GM23248 (cell line): ENCODE data around the gene TRAF2. TPM values are rescaled to one million over a fixed set of nuclear protein-coding genes. Genes with fewer than 3 reads are reported as not detected.

Source experiments
- DNase-seq: peaks from one replicate; pipeline ENCODE4 v3.0.0-alpha.2; 2015
- H2AFZ ChIP-seq: fragments of 200-600 bp; sonication (generic); 2 replicates; pipeline ENCODE4 v1.6.1; 2016; ENCODE audit warnings: antibody characterized with exemption
- H3F3A ChIP-seq: fragments of 200-600 bp; sonication (generic); 2 replicates; pipeline ENCODE4 v1.6.1; 2016; ENCODE audit warnings: mild to moderate bottlenecking, antibody characterized with exemption, mixed run types; ENCODE audit not compliant: insufficient read depth
- H3K27ac ChIP-seq: fragments of 200-600 bp; sonication (generic); 2 replicates; pipeline ENCODE4 v1.5.1; 2016; ENCODE audit warnings: mild to moderate bottlenecking
- H3K27me3 ChIP-seq: fragments of 200-600 bp; sonication (generic); replicated peaks from 2 replicates; pipeline ENCODE4 v1.6.1; 2016; ENCODE audit warnings: mild to moderate bottlenecking; ENCODE audit not compliant: insufficient read depth
- H3K36me3 ChIP-seq: fragments of 200-600 bp; sonication (generic); 2 replicates; pipeline ENCODE4 v1.6.1; 2016; ENCODE audit warnings: low read depth, mild to moderate bottlenecking
- H3K4me1 ChIP-seq: fragments of 200-600 bp; sonication (generic); 2 replicates; pipeline ENCODE4 v1.6.1; 2016; ENCODE audit warnings: mild to moderate bottlenecking; ENCODE audit not compliant: insufficient read depth
- H3K4me2 ChIP-seq: fragments of 200-600 bp; sonication (generic); one replicate; pipeline ENCODE4 v1.6.1; 2016; ENCODE audit warnings: mild to moderate bottlenecking; ENCODE audit not compliant: unreplicated experiment
- H3K4me3 ChIP-seq: fragments of 200-600 bp; sonication (generic); 2 replicates; pipeline ENCODE4 v1.5.1; 2016; ENCODE audit warnings: mild to moderate bottlenecking
- H3K79me2 ChIP-seq: fragments of 200-600 bp; sonication (generic); 2 replicates; pipeline ENCODE4 v1.6.1; 2016; ENCODE audit warnings: mild to moderate bottlenecking; ENCODE audit not compliant: insufficient read depth
- H3K9ac ChIP-seq: fragments of 200-600 bp; sonication (generic); 2 replicates; pipeline ENCODE4 v1.6.1; 2016; ENCODE audit warnings: mild to moderate bottlenecking
- H3K9me2 ChIP-seq: fragments of 200-600 bp; sonication (generic); 2 replicates; pipeline ENCODE4 v1.6.1; 2016; ENCODE audit warnings: mixed run types, mild to moderate bottlenecking, moderate library complexity; ENCODE audit not compliant: insufficient read depth
- H3K9me3 ChIP-seq: fragments of 200-600 bp; sonication (generic); one replicate; pipeline ENCODE4 v1.6.1; 2017; ENCODE audit warnings: low read depth
- H4K20me1 ChIP-seq: fragments of 200-600 bp; sonication (generic); 2 replicates; pipeline ENCODE4 v1.6.0; 2016; ENCODE audit not compliant: insufficient read depth
- EZH2 ChIP-seq: fragments of 200-600 bp; sonication (generic); IDR thresholded peaks from 2 replicates; pipeline ENCODE4 v1.6.1; 2018; ENCODE audit warnings: antibody characterized with exemption, mild to moderate bottlenecking; ENCODE audit not compliant: insufficient read depth, poor library complexity, severe bottlenecking
- EZH2phosphoT487 ChIP-seq: fragments of 200-600 bp; sonication (generic); IDR thresholded peaks from 2 replicates; pipeline ENCODE4 v1.6.1; 2018; ENCODE audit warnings: antibody characterized with exemption, moderate library complexity, mild to moderate bottlenecking, low read depth; ENCODE audit not compliant: insufficient read depth
- WGBS, 2 experiments: methylation state at CpG; one replicate each; pipeline ENCODE4 v1.1.6; 2015 to 2017; ENCODE audit warnings: low lambda C conversion rate in 2 of 2, low coverage in 1 of 2; ENCODE audit errors: missing lambda C conversion rate in 2 of 2; 5-methylcytosine and 5-hydroxymethylcytosine counted together
- in situ Hi-C: fragments of 300-500 bp; cut with MboI; formaldehyde crosslinking; loops from 2 replicates; pipeline ENCODE4 v1.15.0; 2020
- polyA plus RNA-seq: library from polyadenylated mRNA; unstranded; fragments of >200 nt; fragmentation: Nextera tagmentation; extraction: Ambion mirVana; gene quantifications from 2 replicates; pipeline ENCODE4 v1.2.1, GENCODE V29; 2016
- total RNA-seq: library from RNA; depleted of rRNA; stranded (reverse); fragments of >200 nt; shearing (Covaris generic); gene quantifications from 2 replicates; pipeline ENCODE4 v1.2.3, GENCODE V29; 2014

The TRAF2 gene
- total and polyA plus RNA-seq, 2 experiments from 2014 or later: 8.1 to 15.0 TPM

DNA sequence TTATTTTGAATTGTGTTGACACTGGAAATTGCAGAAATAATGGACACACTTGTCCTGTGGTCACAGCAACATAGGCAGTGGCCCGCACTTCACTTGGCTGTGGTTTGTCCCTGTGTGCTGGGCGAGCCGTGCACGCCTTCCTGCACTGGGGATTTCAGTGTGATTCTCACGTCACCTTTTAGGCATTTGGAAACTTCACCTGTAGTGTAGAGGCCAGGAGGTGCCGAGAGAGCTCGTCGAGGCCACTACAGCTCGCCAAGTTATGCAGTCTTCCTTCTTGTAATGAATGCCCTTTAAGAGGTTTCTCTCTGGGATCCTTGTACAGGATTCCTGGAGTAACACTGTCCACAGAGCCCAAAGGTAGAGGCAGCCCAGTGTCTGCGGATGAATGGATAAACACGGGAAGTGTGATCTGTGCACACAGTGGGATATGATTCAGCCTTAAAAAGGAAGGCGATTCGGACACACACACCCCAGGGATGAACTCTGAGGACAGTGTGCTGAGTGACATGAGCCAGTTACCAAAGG is 14.7 kb downstream of the TRAF2 start:
- Histone ChIP-seq H3K27me3 (no peaks in the 10 kb centered on the region), H3F3A (peaks cover 11% of the 10 kb centered on the region), H3K79me2 (peaks cover 38% of the 10 kb centered on the region), H3K9me2 (no peaks in the 10 kb centered on the region), H3K9ac (peak overlapping the region; percentile 64), H3K27ac (peak overlapping the region; percentile 67), H2AFZ (peak overlapping the region; percentile 26), H3K36me3 (peaks cover 3% of the 10 kb centered on the region; the same call in 1 of the 2 replicates), H3K4me2 (peak overlapping the region; percentile 30), H3K4me3 (no peak overlapping the region), H4K20me1 (no peaks in the 10 kb centered on the region), H3K9me3 (no peaks in the 10 kb centered on the region), H3K4me1 (peaks cover 19% of the 10 kb centered on the region)
- TF ChIP-seq EZH2 (no peak), EZH2phosphoT487 (no peak)
- no peak for DNase-seq
- in situ Hi-C loops: no loop called here
- WGBS, 2 experiments: 73 to 76% methylated on average over 13 of the region's 13 CpGs

DNA sequence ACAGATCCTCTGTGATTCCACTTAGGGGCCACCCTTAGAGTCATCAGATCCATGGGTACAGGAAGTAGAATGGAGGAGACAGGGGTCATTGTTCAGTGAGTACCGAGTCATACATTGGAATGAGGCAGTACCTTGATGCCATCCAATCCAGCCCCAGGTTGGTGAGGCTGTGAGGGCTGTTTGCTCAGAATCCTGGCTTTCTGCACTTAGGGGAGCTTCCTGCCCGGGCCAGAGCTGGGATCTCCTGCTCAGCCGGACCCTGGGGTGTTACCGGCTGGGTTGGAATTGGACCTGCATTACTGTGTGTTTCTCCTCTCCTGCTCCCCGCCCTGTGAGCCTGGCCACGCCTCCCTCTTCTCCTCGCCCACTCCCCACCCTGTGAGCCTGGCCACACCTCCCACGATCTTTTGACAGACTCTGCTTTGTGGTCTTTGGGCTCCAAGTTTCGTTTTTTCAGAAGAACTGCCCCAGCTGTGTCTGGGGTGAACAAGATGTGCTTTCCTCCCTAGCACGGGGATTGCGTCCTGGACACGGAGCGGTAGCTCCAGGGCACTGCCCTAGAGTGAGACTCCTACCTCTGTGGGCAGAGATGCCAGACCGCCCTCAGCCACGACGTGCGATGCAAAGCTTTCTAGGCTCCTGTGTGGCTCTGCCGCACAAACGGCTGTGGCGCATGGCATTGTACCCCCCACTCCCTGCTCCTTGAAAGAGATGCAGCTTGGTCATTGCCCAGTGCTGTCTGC is 15.4 kb downstream of the TRAF2 start:
- no peaks in the 10 kb centered on the region for H3K9me2 ChIP-seq
- WGBS, 2 experiments: 39 to 41% methylated on average over 20 of the region's 20 CpGs
- H4K20me1 ChIP-seq: no peaks in the 10 kb centered on the region
- H3K27ac ChIP-seq: peak overlapping the region; percentile 67
- no peaks in the 10 kb centered on the region for H3K27me3 ChIP-seq
- H3F3A ChIP-seq: peaks cover 11% of the 10 kb centered on the region
- in situ Hi-C loops: no loop called here
- H3K4me3 ChIP-seq: no peak overlapping the region
- TF ChIP-seq EZH2: no peak
- no peak for TF ChIP-seq EZH2phosphoT487
- H3K36me3 ChIP-seq: peaks cover 3% of the 10 kb centered on the region; the same call in 1 of the 2 replicates
- DNase-seq: peak; percentile 70
- H3K4me1 ChIP-seq: peaks cover 19% of the 10 kb centered on the region
- peaks cover 31% of the 10 kb centered on the region for H3K79me2 ChIP-seq
- peak overlapping the region; percentile 64 for H3K9ac ChIP-seq
- H2AFZ ChIP-seq: peak overlapping the region; percentile 26
- no peaks in the 10 kb centered on the region for H3K9me3 ChIP-seq
- H3K4me2 ChIP-seq: peak overlapping the region; percentile 30

- in situ Hi-C loops: no loop called here
- Histone ChIP-seq H3K27ac (peak overlapping the region; percentile 67), H3K9me3 (no peaks in the 10 kb centered on the region), H3K27me3 (no peaks in the 10 kb centered on the region), H3K9ac (peak overlapping the region; percentile 64), H3F3A (peaks cover 11% of the 10 kb centered on the region), H3K4me3 (no peak overlapping the region), H4K20me1 (no peaks in the 10 kb centered on the region), H2AFZ (no peak overlapping the region), H3K4me2 (peak overlapping the region; percentile 30), H3K79me2 (peaks cover 25% of the 10 kb centered on the region), H3K36me3 (peaks cover 3% of the 10 kb centered on the region; the same call in 1 of the 2 replicates), H3K9me2 (no peaks in the 10 kb centered on the region), H3K4me1 (peaks cover 19% of the 10 kb centered on the region)
- 40 to 47% methylated on average over 12 to 15 of the region's 15 CpGs for WGBS, 2 experiments
- peak; percentile 84 for DNase-seq
- TF ChIP-seq EZH2phosphoT487: no peak
- no peak for TF ChIP-seq EZH2
These were observed 16.0 kb downstream of the TRAF2 start for GRCh38 chr9:136902259-136902821.

DNA sequence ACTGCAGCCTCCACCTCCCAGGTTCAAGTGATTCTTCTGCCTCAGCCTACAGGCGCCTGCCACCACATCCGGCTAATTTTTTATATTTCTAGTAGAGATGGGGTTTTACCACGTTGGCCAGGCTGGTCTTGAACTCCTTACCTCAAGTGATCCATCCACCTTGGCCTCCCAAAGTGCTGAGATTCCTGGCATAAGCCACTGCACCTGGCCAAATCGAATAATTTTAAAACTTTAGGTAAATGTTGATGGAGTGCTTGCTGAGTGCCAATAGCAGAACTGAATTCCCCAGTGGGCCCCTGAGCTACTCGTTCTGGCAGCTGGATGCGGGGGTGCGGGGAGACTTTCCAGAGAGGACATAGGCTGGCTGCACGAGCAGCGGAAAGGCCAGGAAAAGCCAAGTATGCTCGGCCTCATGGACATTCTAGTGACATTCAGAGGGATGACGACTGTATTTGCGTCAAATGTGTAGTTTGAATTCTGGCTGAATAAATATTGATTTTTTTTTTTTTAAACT is 16.8 kb downstream of the TRAF2 start:
- no peak for DNase-seq
- Histone ChIP-seq H2AFZ (no peak overlapping the region), H3K9me3 (no peaks in the 10 kb centered on the region), H3K79me2 (peaks cover 24% of the 10 kb centered on the region), H3F3A (peaks cover 11% of the 10 kb centered on the region), H3K4me3 (no peak overlapping the region), H3K9ac (no peak overlapping the region), H3K36me3 (peaks cover 3% of the 10 kb centered on the region; the same call in 1 of the 2 replicates), H3K27ac (peak overlapping the region; percentile 67; the same call in 1 of the 2 replicates), H3K4me1 (peaks cover 19% of the 10 kb centered on the region), H3K27me3 (no peaks in the 10 kb centered on the region), H3K9me2 (no peaks in the 10 kb centered on the region), H3K4me2 (no peak overlapping the region), H4K20me1 (no peaks in the 10 kb centered on the region)
- in situ Hi-C loops: no loop called here
- TF ChIP-seq EZH2 (no peak), EZH2phosphoT487 (no peak)
- WGBS, 2 experiments: 90 to 95% methylated on average over 11 to 12 of the region's 12 CpGs
